NCI-H82 (cell line): ENCODE data around the gene KIF4B.
A peak's percentile ranks its signal among the peaks of the same experiment; 100 is the strongest.
"Not testable (repeated sequence)": the region's sequence is repeated elsewhere in the genome, so short reads cannot be mapped to it uniquely, and the experiment has no call there.

ENCODE experiments used
- DNase-seq: peaks from one replicate; lab custom pipeline; 2025; lab: John Stamatoyannopoulos, UW

KIF4B gene, protein sequence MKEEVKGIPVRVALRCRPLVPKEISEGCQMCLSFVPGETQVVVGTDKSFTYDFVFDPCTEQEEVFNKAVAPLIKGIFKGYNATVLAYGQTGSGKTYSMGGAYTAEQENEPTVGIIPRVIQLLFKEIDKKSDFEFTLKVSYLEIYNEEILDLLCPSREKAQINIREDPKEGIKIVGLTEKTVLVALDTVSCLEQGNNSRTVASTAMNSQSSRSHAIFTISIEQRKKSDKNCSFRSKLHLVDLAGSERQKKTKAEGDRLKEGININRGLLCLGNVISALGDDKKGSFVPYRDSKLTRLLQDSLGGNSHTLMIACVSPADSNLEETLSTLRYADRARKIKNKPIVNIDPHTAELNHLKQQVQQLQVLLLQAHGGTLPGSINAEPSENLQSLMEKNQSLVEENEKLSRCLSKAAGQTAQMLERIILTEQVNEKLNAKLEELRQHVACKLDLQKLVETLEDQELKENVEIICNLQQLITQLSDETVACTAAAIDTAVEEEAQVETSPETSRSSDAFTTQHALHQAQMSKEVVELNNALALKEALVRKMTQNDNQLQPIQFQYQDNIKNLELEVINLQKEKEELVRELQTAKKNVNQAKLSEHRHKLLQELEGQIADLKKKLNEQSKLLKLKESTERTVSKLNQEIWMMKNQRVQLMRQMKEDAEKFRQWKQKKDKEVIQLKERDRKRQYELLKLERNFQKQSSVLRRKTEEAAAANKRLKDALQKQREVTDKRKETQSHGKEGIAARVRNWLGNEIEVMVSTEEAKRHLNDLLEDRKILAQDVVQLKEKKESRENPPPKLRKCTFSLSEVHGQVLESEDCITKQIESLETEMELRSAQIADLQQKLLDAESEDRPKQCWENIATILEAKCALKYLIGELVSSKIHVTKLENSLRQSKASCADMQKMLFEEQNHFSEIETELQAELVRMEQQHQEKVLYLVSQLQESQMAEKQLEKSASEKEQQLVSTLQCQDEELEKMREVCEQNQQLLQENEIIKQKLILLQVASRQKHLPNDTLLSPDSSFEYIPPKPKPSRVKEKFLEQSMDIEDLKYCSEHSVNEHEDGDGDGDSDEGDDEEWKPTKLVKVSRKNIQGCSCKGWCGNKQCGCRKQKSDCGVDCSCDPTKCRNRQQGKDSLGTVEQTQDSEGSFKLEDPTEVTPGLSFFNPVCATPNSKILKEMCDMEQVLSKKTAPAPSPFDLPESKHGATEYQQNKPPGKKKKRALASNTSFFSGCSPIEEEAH

DNA sequence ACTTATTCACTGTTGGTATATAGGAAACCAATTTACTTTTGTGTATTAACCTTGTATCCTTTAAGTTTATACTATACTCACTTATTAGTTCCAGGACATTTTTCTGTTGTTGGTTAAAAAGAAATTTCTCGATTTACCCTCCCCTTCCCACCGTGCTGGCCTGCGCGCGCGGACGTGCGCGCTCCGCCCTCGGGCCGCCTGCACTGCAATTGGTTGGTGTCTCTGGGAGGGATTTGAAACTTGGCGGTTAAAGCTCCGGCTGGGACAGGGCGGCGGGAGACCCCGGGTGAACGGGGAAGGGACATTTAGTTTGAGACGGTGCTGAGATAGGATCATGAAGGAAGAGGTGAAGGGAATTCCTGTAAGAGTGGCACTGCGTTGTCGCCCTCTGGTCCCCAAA lies at the start of gene KIF4B:
Gene KIF4B, plus strand, starts transcription at position 230 of the 400 bp plus-strand sequence. Its CDS starts 105 bp downstream, at position 335.
- DNase-seq: no peak

DNA sequence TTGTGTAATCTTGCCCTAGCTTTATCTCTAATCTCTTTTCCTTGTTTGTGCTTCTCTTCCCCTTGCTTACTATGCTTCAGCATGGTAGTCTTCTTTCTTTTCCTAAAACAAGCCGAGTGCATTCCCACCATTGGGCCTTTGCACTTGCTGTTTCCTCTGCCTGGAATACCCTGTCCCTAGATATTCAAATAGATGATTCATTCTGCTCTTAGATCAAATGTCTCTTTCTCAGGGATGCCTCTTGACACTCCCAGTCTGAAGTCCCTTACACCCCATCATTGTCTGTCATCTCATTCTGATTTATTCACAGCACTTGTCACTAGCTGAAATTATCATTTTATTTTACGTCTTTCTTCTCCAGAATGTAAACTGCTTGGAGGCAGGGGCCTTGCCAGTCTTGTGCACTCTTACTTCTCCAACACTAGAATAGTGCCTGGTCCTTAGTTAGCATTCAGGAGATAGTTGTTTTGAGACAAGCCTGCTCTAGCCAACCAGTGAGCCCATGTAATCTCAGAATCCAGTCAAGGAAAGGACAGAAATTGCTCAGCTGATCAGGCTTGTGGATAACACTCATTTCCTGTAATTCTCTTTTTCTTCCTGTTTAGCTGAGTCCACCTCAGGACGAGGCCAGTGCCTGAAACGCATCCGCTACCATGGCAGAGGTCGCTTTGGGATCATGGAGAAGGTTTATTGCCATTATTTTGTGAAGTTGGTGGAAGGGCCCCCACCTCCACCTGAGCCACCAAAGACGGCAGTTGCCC lies 47.3 kb upstream of the KIF4B start:
- no peak for DNase-seq

DNA sequence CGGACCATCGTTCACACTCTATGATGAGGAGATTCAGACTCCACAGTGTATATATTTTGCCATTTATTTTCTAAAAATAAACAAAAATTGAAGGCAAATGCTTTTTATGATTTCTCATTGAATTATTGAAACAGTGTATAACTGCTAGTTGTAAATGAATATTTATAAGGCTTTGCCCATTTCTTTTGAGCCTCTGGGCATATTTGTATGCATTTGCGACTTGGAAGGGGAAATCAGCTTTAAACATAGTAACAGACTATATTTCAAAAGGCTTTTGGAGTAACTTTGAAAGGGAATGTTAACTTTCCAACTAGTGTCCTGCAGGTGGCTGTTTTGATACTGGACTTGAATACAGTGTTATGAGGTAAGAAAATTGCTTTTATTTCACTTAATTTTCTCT lies 46.7 kb upstream of the KIF4B start:
- DNase-seq: no peak

DNA sequence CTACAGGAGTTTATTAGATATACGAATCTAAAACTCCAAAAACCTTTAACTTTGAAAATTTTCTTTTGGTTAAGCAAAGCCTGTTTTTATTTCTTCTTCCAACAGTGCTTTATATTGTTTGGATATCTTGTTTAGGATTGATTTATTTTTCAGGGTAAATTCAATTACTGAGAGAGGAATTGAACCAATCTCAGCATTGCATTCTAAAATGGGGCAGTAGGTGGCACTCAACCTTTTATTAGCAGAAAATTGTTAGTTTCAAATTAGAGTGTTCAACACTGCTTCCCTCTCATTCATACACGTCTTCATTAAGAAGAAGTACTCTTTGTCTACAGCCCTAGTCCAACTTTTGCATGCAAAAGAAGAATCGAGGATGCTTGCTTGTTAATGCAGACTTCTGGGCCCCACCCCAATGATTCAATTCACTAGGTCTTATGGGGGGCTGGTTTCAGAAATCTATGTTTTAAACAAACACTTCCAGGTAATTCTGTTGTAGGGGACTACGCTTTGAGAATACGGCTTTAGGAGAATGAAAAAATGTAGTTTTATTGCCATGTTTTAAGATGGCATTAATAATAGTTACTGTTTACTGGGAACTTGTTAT lies 46.0 kb upstream of the KIF4B start:
- peak; percentile 45 for DNase-seq

DNA sequence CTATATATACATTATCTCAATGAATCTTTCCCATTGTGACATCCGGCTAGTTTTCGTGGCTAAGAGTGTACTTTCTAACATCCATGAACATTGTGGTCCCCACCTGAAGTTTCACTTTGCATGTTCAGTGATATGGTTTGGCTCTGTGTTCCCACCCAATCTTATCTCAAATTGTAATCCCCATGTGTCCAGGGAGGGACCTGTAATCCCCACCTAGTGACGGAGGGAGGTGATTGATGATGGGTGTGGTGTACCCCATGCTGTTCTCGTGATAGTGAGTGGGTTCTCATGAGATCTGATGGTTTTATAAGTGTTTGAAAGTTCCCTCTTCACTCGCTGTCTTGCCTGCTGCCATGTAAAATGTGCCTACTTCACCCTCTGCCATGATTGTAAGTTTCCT lies 44.6 kb upstream of the KIF4B start:
- no peak for DNase-seq

DNA sequence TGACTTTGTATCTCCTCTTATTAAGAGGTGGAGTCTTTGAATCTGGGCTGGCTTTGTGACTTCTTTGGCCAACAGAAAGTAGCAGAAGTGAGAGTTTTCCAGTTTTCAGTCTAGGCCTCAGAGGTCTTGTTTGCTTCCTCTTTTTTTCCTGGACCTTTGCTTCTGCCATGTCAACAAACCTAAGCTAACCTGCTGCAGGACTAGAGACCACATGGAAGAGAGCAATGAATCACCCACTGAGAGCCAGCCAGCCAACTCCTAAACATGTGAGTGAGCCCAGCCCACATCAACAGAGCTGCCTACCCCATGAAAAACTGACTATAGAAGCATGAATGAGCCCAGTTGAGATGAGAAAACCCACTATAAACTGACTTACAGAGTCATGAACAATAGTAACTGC lies 42.8 kb upstream of the KIF4B start:
- DNase-seq: no peak

DNA sequence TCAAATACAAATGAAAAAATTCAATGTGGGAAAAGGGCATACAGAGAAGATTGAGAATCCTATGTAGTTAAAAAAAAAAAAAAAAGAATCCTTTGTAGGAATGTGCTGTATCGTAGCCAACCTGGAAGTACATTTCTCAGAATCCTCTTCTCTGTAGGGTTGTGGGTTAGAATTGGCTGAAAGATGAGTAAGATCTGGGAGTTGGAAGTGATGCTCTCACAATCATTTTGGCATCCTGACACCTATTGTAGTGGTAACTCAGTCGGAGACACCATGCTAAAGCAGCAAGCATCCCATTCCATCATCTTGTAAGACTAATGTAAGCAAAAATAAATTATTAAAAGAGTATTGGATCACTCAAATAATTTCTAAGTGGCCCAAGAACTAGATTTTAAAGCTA lies 42.1 kb upstream of the KIF4B start:
- no peak for DNase-seq

DNA sequence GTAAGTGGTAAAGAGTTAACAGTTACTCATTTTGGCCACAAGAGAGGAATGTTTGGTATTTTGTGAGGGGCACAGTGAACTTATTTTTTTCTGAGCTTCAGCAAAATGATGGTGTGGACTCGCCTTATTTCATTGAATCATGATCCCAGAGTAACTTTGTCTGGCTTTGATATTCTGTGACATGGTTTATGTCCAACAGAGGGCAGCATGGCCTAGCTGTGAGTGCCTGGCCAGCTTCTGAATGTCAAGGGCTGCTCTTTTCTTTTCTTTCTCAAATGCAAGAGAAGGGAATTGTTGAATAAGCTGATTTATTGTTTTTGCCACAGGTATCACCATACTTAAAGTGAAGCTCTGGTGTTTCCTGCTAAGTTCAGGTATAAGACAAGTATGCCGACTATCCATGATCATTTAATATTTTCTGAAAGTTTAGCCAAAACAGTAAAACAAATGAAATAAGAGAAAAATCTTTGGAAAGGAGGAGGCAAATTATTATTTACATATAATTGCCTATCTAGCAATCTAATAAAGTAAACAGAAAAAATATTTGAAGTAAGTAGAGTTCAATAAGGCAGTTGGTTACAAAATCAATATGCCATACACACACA lies 41.0 kb upstream of the KIF4B start:
- peak; percentile 71 for DNase-seq

DNA sequence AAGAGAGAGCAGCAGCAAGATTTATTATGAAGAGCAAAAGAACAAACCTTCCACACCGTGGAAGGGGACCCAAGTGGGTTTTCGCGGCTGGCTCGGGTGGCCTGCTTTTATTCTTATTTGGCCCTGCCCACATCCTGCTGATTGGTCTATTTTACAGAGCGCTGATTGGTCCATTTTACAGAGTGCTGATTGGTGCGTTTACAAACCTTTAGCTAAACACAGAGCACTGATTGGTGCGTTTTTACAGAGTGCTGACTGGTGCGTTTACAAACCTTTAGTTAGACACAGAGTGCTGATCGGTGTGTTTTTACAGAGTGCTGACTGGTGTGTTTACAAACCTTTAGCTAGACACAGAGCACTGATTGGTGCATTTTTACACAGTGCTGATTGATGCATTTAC lies 37.5 kb upstream of the KIF4B start:
- not testable (repeated sequence) for DNase-seq

DNA sequence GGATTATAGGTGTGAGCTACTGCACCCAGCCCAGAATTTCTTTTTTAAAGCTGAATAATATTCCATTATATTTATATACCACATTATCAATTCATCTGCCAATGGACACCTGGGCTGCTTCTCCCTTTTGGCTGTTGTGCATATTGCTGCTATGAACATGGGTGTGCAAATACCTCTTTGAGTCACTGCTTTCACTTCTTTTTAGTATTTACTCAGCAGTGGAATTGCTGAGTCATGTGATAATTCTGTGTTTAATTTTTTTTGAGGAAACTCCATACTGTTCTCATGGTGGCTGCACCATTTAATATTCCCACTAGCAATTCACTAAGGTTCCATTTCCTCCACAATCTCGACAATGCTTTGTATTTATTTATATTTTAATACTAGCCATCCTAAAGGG lies 36.1 kb upstream of the KIF4B start:
- no peak for DNase-seq

DNA sequence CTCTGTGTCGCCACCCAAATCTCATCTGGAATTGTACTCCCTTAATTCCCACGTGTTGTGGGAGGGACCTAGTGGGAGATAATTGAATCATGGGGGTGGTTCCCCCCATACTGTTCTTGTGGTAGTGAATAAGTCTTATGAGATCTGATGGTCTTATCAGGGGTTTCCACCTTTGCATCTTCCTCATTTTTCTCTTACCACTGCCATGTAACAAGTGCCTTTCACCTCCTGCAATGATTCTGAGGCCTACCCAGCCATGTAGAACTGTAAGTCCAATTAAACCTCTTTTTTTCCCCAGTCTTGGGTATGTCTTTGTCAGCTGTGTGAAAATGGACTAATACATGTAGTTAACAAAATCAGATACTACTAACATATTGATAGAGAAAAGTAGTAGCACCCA lies 35.3 kb upstream of the KIF4B start:
- DNase-seq: not testable (repeated sequence)

DNA sequence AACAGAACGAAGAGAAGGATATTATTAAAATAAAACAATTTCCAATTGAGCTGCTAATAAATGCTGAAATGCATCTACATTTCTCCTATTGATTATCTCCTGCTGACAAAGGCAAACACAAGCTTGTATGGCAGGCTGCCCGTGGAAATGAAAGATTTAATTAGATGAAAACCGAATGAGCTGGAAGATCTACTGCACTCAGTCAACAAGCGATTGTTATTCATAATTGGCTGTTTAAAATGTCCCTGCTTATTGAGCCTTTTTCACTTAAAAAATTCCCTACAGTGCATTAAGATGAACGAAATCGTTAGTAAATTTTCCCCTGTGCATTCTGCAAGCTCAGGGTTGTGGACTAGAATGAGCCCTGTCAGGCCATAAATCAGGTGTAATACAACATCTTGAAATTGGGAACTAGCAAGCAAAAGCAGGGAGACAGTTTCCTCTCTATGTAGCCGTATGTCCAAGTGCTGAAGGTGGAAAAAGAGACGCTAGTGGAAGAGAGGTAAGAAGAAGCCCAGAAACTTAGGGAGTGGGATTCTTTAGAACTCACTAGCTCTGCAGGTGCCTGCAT lies 28.5 kb upstream of the KIF4B start:
- peak; percentile 29 for DNase-seq

DNA sequence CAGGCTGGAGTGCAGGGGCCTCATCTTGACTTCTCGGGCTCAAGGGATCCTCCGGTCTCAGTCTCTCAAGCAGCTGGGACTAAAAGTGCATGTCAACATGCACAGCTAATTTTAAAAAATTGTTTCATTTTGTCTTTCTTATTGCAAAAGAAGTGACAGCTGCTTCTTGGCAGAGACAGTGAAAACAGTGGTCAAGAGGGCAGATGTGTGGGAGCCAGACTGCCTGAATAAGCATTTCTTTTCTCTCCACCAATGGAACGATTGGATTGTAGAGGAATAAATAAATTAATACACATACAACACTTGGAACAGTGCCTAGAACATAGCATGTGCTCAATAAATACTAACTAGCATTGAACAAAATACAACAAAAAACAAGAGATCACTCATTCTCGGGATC lies 27.4 kb upstream of the KIF4B start:
- DNase-seq: no peak

DNA sequence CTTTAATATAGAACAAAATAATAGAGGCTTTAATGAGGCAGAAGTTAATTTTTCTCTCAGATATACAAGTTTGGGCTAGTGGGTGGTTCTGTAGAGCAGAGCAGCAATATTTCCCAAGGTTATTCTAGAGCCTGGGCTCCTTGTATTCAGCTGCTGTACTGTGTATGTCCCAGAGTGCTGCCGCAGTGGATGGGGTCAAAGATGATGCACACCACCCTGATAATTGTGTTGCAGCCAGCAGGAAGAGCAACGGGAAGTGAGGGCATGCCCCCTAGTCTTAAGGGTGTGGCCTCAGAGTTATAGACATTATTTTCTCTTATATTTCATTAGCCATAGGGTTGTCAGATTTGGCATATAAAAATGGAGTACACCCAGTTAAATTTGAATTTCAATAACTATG lies 23.9 kb upstream of the KIF4B start:
- DNase-seq: no peak

DNA sequence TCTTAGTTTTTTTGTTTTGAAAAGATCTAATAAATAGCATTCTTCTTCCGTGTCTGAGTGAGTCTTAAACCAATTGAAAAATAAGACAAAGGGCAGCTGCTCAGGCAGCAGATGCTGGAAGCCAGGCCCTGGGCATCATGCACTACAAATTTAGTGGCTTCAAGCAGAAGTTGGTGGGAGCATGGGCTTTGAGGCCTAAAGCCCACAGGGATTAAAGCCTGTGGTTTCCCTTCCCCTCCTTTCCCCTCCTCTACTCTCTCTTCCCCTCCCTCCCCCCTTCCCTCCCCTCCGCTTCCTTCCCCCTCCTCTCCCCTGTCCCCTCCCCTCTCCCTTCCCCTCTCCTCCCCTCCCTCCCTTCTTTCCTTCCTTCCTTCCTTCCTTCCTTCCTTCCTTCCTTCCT lies 20.1 kb upstream of the KIF4B start:
- DNase-seq: peak; percentile 22

DNA sequence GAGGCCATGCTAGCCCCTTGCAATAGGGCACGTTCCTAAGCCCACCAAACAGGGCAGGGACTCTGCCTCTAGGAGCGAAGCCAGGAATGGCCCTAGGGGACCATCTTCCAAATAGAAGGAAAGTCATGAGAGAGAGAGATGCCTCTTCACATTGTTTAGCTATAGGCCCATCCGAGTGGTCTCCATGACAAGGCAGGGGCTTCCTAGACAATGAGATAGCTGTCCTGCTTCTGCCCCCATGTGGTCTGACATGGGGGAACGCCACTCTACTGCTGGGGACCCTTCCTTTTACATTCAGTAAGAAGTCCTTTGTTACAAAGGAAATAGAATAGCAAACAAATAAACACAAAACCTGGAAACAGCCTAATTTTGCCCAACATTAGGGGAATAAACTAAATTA lies 17.9 kb upstream of the KIF4B start:
- peak; percentile 41 for DNase-seq

DNA sequence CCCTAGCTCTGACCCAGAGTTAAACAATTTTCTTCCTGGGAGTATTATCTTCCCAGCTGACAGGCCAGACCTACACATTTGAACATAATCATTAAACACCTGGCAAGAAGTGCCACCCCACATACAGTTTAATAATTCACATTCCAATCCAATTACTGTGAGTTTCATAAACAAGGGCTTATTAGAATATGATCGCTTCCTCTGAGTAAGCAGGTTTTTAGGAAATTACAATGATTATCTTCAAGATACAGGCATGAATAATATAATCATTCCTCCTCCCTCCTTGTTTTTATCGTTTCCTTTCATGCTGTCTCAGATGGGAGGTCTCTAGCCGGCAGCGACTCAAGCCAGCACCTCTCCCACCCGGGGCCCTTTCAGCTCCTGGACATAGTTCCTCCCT lies 15.8 kb upstream of the KIF4B start:
- DNase-seq: no peak

DNA sequence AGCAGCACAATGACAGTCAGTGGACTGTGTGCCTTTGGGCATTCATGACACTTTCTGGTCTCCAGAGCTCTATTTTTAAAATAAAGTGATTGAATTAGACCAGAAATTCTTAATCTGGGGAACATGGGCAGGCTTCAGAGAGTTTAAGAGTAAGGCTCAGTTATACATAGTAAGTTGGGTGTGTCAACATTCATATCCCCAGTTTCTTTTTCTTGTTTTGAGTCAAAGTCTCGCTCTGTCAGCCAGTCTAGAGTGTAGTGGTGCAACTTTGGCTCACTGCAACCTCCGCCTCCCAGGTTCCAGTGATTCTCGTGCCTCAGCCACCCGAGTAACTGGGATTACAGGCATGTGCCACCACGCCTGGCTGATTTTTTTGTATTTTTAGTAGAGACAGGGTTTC lies 13.7 kb upstream of the KIF4B start:
- DNase-seq: no peak

DNA sequence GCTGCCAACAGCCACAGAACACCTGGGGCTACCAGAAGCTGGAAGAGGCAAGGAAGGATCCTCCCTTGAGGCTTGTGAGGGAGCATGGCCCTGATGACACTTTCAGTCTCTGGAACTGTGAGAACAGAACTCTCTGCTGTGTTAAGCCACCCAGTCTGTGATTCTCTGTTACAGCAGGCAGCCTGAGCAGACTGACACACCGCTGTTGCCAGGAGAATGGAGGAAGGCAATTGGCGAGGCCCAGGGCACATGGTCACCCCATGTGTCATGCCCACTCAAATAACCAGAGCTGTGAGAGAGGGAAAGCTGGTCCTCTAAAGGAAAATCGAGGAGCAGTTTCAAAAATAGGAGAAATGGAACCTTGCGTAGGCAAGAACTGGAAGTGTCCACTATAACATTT lies 12.0 kb upstream of the KIF4B start:
- no peak for DNase-seq

DNA sequence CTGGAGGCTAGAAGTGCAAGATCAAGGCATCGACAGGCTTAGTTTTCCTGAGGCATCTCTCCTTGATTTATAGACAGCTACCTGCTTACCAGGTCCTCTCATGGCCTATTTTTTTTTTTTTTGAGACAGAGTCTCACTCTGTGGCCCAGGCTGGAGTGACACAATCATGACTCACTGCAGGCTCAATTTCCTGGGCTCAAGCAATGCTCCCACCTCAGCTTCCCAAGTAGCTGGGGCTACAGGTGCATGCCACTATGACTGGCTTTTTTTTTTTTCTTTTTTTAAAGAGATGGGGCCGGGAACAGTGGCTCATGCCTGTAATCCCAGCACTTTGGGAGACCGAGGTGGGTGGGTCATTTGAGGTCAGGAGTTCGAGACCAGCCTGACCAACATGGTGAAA lies 10.8 kb upstream of the KIF4B start:
- DNase-seq: not testable (repeated sequence)
